ENCODE data around the gene NUP214.

Gene NUP214

DNA sequence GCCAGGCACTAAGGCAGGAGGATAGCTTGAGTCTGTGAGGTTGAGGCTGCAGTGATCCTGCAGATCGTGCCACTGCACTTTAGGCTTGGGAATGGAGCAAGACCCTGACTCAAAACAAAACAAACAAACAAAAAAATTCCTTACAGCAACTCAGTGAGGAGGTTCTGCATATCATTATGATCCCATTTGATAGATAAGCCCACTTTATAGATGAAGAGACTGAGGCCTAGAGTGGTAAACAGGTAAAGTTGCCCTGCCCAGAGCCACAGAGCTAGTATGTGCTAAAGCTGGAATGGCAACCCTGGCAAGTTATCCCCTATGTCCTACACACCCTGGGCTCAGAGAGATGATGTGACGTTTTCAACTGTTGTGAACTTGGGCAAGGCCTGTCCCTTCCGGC is 21.9 kb upstream of the NUP214 start:
- no peak for DNase-seq (ENCODE audit: low spot score)
- TF ChIP-seq, protein P1, sequence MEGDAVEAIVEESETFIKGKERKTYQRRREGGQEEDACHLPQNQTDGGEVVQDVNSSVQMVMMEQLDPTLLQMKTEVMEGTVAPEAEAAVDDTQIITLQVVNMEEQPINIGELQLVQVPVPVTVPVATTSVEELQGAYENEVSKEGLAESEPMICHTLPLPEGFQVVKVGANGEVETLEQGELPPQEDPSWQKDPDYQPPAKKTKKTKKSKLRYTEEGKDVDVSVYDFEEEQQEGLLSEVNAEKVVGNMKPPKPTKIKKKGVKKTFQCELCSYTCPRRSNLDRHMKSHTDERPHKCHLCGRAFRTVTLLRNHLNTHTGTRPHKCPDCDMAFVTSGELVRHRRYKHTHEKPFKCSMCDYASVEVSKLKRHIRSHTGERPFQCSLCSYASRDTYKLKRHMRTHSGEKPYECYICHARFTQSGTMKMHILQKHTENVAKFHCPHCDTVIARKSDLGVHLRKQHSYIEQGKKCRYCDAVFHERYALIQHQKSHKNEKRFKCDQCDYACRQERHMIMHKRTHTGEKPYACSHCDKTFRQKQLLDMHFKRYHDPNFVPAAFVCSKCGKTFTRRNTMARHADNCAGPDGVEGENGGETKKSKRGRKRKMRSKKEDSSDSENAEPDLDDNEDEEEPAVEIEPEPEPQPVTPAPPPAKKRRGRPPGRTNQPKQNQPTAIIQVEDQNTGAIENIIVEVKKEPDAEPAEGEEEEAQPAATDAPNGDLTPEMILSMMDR (IDR thresholded peaks at IDR 0.05; ENCODE audit: extremely low read depth, missing control alignments) = no peak

DNA sequence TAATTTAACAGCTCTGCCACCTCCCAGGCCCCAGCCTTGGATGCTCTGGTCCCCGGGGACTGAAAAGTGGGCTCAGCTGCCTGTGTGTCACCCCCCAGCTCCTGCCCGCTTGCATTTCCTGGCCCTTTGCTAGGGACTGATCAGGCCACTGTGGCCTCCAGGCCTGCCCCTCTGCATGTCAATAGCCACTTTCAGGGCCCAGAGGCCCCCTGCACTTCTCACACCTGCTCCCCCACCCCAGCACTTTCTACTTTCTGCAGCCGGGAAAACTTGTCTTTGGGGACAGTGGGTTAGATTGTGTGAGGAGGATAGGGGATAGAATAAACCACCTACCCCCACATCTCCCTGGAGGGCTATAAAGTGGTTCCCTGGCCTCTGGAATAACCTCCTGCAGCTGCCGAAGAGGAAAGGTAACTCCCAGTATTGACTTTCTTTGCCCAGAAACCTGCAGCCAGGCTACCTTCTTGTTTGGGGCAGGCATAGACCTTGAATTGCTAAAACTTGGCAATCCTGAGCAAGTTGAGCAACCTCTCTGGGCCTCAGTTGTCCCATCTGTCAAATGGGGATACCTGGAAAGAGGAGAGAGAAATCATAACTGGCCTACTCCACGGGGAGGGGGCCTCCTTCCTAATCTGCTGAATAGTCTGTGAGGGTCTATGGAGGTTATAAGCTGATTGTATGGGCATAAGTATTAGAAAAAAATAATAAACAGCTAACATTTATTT is 21.2 kb upstream of the NUP214 start:
- DNase-seq (ENCODE audit: low spot score) = no peak
- TF ChIP-seq, protein P1 (IDR thresholded peaks at IDR 0.05; ENCODE audit: extremely low read depth, missing control alignments) = no peak

DNA sequence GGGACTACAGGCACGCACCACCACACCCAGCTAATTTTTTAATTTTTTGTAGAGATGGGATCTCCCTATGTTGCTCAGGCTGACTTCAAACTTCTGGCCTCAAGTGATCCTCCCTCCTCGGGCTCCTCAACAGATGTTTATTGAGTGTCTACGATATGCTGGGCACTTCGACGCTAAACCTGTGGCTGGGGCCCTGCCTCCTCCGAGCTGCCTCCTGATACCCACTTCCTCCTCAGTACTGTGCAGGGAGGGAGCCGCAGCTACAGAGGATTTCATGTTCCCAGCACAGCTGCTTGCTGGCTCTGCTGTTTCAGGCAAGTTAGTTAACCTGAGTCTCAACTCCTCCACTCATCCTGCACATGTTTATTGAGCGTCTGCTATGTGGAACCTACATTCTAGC is 19.4 kb upstream of the NUP214 start:
- DNase-seq (ENCODE audit: low spot score) = no peak
- TF ChIP-seq, protein P1 (IDR thresholded peaks at IDR 0.05; ENCODE audit: extremely low read depth, missing control alignments) = no peak

DNA sequence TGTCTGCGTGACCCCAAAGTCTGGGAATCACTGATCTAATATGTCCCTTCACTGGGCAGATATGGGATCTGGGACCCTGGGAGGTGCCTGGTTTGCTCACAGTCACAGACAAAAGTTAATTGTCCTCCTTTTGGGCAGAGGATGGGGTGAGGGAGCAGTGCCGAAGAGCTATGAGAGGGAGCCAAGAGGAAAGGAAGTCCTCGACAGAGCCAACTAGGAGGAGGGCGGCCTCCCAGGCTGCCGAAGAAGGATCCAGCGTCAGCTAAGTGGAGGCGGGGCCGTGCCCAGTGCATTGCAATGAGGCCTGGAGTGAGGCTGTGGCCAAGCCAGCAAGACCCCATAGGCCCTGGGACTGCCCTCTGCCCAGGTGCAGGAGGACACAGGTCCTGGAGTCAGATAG is 17.6 kb upstream of the NUP214 start:
- no peak for DNase-seq (ENCODE audit: low spot score)
- TF ChIP-seq, protein P1 (IDR thresholded peaks at IDR 0.05; ENCODE audit: extremely low read depth, missing control alignments) = no peak

DNA sequence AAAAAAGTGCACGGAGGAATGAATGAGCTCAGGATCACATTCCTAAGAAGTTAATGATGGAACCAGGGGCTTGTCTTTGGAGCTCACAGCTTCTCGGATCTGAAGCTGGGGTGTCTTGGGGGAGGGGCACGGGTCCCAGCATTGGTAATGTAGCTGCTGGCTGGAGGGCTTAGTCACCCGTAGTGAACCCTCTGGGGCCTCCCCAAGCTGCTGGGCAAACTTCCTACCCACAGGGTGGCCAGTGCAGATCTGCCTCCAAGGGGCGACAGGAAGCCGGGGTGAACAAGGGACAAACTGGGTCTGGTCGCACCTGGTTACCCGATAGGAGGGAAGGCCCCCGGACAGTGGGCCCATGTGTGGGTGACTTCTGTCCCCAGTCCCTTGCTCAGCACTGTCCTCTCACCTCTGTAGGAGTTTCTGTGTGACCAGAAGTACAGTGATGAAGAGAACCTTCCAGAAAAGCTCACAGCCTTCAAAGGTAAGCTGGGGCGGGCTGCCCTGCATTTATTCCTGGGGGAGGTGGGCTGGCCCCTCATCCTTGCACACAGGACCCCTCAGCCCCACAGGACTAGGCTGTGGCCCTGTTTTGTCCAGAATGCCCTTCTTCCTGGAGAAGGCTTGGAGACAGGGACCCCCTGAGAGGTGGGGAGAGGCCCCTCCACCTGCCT is 14.1 kb upstream of the NUP214 start:
- no peak for DNase-seq (ENCODE audit: low spot score)
- TF ChIP-seq, protein P1 (IDR thresholded peaks at IDR 0.05; ENCODE audit: extremely low read depth, missing control alignments) = no peak

DNA sequence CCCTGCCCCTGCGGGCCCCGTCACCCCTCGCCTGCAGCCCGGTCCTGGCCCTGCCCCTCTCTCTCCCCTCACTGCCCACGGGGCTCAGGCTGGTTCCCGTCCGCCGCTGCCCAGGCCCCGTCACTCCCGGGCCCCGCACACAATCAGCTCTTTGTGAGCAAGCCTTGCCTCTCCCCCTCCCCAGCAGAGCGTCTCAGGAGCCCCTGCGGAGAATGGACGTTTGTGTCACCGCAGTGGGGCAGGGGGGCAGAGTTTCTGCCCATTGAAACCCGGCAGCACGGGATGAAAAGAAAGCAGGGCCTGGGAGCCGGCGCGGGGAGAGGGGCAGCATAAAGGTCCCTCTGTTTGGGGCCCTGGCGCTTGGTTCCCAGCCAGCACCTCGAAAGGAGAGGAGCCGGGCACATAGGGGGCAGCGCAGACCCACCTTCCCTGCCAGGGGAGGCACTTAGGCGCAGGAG is 13.5 kb upstream of the NUP214 start:
- DNase-seq (ENCODE audit: low spot score) = no peak
- TF ChIP-seq, protein P1 (IDR thresholded peaks at IDR 0.05; ENCODE audit: extremely low read depth, missing control alignments) = no peak

DNA sequence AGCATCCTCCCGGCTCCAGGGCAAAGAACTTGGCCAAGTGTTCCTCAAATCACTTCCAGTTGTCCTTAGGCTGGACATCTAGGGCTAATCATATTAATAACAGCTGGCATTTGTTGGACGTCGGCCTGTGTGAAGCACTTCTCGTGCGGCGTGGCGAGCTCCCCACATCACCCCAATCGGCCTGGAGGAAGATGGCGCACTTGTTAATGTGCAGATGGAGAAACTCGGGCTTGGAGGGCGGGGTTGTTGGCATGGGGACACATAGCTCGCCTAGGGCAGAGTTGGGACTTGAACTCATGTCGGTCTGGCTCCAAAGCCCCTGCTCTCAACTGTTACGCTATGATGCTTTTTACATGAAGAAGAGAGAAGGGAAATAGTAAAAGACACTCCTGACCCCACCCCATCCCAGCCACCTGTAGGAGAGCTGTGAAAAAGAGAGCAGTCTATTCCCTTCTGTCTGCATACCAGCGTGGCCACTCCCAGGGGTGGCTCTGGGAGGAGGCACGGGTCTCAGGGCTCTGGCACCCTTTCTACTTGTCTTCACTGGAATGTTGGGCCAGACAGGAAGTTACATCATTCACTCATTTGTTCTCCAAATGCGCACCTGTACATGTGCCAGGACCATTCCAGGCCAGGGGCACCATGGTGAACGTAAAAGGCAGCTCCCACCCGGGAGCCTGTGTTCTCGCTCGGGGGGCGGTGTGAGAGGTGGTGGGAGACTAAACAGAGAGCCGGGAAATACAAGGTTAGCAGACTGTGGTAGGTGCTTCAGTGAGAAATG is 12.8 kb upstream of the NUP214 start:
- TF ChIP-seq, protein P1 (IDR thresholded peaks at IDR 0.05; ENCODE audit: extremely low read depth, missing control alignments) = no peak
- DNase-seq (ENCODE audit: low spot score) = peak; percentile 8
